Measurements from ENCODE around the gene GPR55. TPM values are rescaled to one million over a fixed set of nuclear protein-coding genes. Genes with fewer than 3 reads are reported as not detected.
A peak's percentile ranks its signal among the peaks of the same experiment; 100 is the strongest.

The GPR55 gene
- total and polyA plus RNA-seq, 12 donors = 0.07 to 0.24 (median 0.14) TPM; not detected in 7

DNA sequence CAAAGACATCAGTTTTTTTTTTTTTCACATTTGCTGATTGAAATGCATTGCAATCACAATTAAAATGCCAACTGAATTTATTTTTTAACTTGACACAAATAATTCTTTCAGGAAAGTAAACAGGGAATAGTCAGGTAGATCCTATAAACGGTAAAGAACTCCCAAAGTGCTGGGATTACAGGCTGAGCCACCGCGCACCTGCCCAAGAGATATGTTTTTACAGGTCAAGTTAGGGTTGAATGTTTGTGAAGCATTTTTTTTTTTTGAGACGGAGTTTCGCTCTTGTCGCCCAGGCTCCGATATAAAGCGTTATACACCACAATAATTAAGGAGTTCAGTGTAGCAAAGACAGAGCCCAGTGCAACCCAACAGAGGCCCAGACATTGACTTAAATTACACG lies 45.2 kb downstream of the GPR55 start:
- H3K27me3 ChIP-seq = no peaks in the 10 kb centered on the region
- no peak overlapping the region for H3K4me3 ChIP-seq
- H3K9me3 ChIP-seq (replicated peaks in 1 of 3) = no peaks in the 10 kb centered on the region
- WGBS, 4 donors = 80 to 94% (median 88%) methylated on average over 9 of the region's 9 CpGs
- H3K4me1 ChIP-seq (replicated peaks in 1 of 2) = no peaks in the 10 kb centered on the region
- no peak overlapping the region for H3K27ac ChIP-seq
- DNase-seq = no peak
- TF ChIP-seq POLR2A (IDR thresholded peaks at IDR 0.05) = no peak
- TF ChIP-seq, protein P1, sequence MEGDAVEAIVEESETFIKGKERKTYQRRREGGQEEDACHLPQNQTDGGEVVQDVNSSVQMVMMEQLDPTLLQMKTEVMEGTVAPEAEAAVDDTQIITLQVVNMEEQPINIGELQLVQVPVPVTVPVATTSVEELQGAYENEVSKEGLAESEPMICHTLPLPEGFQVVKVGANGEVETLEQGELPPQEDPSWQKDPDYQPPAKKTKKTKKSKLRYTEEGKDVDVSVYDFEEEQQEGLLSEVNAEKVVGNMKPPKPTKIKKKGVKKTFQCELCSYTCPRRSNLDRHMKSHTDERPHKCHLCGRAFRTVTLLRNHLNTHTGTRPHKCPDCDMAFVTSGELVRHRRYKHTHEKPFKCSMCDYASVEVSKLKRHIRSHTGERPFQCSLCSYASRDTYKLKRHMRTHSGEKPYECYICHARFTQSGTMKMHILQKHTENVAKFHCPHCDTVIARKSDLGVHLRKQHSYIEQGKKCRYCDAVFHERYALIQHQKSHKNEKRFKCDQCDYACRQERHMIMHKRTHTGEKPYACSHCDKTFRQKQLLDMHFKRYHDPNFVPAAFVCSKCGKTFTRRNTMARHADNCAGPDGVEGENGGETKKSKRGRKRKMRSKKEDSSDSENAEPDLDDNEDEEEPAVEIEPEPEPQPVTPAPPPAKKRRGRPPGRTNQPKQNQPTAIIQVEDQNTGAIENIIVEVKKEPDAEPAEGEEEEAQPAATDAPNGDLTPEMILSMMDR (IDR thresholded peaks at IDR 0.05) = no peak
- intact Hi-C loops (cut with DNase I) = no loop called here
- H3K36me3 ChIP-seq (replicated peaks in 1 of 2) = peaks cover 0 to 8% of the 10 kb centered on the region in 2 donors

DNA sequence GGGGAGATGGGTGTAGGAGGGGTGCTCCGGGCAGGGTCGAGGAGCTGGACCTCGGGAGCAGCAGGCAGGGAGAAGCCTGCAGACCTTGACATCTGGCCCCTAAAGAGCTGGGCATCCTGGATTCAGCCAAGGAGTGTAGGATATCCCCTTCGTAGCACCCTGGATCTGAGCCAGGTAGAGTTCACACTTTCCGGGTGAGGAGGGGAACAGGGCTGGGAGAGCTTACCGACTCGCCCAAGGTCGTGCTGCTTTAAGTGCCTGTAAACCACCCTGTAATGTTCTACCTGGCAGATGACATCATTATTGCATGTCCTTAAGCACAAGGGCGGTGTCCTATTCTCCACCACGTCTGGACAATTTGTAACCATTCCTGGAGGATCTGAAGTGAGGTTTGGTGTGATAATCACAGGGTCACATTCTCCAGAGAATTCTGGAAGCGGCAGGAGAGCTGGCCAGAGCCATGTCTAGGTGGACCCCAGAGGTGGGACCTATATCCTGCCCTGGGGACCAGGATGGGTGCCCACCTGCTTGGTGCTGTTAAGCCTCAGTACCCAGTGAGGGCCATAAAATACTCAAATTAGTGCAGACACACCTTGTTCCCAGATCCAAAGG lies 45.7 kb downstream of the GPR55 start:
- Histone ChIP-seq H3K27ac (no peak overlapping the region), H3K27me3 (no peaks in the 10 kb centered on the region), H3K4me1 (replicated peaks in 1 of 2) (no peaks in the 10 kb centered on the region), H3K4me3 (no peak overlapping the region), H3K36me3 (replicated peaks in 1 of 2) (peaks cover 0 to 8% of the 10 kb centered on the region in 2 donors), H3K9me3 (replicated peaks in 1 of 3) (no peaks in the 10 kb centered on the region)
- peak in 1 of 7 donors; percentile 52 for DNase-seq
- intact Hi-C loops (cut with DNase I) = no loop called here
- 67 to 77% (median 74%) methylated on average over 11 of the region's 11 CpGs for WGBS, 4 donors
- TF ChIP-seq POLR2A (IDR thresholded peaks at IDR 0.05) = no peak
- TF ChIP-seq, protein P1 (IDR thresholded peaks at IDR 0.05) = no peak

DNA sequence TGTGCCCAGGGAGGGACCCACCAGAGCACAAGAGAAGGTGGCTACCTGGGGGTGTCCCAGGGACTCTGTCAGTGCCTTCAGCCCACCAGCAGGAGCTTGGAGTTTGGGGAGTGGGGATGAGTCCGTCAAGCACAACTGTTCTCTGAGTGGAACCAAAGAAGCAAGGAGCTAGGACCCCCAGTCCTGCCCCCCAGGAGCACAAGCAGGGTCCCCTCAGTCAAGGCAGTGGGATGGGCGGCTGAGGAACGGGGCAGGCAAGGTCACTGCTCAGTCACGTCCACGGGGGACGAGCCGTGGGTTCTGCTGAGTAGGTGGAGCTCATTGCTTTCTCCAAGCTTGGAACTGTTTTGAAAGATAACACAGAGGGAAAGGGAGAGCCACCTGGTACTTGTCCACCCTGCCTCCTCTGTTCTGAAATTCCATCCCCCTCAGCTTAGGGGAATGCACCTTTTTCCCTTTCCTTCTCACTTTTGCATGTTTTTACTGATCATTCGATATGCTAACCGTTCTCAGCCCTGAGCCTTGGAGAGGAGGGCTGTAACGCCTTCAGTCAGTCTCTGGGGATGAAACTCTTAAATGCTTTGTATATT lies 46.3 kb downstream of the GPR55 start:
- H3K27ac ChIP-seq = no peak overlapping the region
- no peaks in the 10 kb centered on the region for H3K4me1 ChIP-seq (replicated peaks in 1 of 2)
- no peaks in the 10 kb centered on the region for H3K9me3 ChIP-seq (replicated peaks in 1 of 3)
- no peak overlapping the region for H3K4me3 ChIP-seq
- intact Hi-C loops (cut with DNase I) = no loop called here
- DNase-seq = peak in 1 of 7 donors; percentile 42
- H3K27me3 ChIP-seq = no peaks in the 10 kb centered on the region
- TF ChIP-seq, protein P1 (IDR thresholded peaks at IDR 0.05) = no peak
- no peak for TF ChIP-seq POLR2A (IDR thresholded peaks at IDR 0.05)
- WGBS, 4 donors = 59 to 71% (median 66%) methylated on average over 10 of the region's 10 CpGs
- peaks cover 0 to 8% of the 10 kb centered on the region in 2 donors for H3K36me3 ChIP-seq (replicated peaks in 1 of 2)

DNA sequence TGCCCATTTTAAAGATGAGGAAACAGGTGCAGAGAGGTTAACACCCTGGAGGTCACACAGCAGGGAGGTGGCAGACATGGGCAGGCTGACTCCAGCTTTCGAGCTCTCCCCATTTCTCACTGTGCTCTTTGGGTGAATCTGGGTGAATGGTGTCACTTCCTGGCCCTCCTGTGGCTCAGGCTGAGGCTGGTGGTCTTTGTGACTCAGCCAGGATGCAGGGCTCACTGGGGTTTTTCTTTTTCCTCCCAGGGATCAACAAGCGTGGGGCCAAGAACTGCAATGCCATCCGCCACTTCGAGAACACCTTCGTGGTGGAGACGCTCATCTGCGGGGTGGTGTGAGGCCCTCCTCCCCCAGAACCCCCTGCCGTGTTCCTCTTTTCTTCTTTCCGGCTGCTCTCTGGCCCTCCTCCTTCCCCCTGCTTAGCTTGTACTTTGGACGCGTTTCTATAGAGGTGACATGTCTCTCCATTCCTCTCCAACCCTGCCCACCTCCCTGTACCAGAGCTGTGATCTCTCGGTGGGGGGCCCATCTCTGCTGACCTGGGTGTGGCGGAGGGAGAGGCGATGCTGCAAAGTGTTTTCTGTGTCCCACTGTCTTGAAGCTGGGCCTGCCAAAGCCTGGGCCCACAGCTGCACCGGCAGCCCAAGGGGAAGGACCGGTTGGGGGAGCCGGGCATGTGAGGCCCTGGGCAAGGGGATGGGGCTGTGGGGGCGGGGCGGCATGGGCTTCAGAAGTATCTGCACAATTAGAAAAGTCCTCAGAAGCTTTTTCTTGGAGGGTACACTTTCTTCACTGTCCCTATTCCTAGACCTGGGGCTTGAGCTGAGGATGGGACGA lies 47.1 kb downstream of the GPR55 start:
- Histone ChIP-seq H3K4me3 (no peak overlapping the region), H3K27ac (no peak overlapping the region), H3K36me3 (replicated peaks in 1 of 2) (peaks cover 0 to 8% of the 10 kb centered on the region in 2 donors), H3K4me1 (replicated peaks in 1 of 2) (no peaks in the 10 kb centered on the region), H3K9me3 (replicated peaks in 1 of 3) (no peaks in the 10 kb centered on the region), H3K27me3 (no peaks in the 10 kb centered on the region)
- intact Hi-C loops (cut with DNase I) = no loop called here
- WGBS, 4 donors = 67 to 87% (median 72%) methylated on average over 16 to 20 of the region's 20 CpGs
- peak in 2 of 7 donors; percentile 12 to 42 for DNase-seq
- TF ChIP-seq POLR2A (IDR thresholded peaks at IDR 0.05) = no peak
- TF ChIP-seq, protein P1 (IDR thresholded peaks at IDR 0.05) = no peak
